IMR-90 (cell line): Measurements from ENCODE around the gene CDK15. TPM values are rescaled to one million over a fixed set of nuclear protein-coding genes. Genes with fewer than 3 reads are reported as not detected.

Source experiments
- ATAC-seq: fragments of 200-7000 bp; cut with Tn5 transposase; 2 replicates; pipeline ENCODE4 v1.9.1; 2020; ENCODE audit warnings: low read depth, mild to moderate bottlenecking, moderate library complexity
- BruUV-seq: library from RNA; stranded (reverse); fragments of 400-500 nt; replicated peaks from 2 replicates; lab custom pipeline; 2021; lab: Mats Ljungman, UMichigan
- CTCF ChIA-PET: fragments of 300-600 bp; formaldehyde crosslinking; extraction: SDS; loops from one replicate; lab custom pipeline; 2021; ENCODE audit warnings: antibody characterized with exemption; lab: Yijun Ruan, JAX
- POLR2A ChIA-PET: fragments of 300-600 bp; sonication (Branson Sonifier 250); formaldehyde crosslinking; loops from one replicate; lab custom pipeline; 2022; ENCODE audit warnings: antibody characterized with exemption; ENCODE audit not compliant: unreplicated experiment; lab: Charles Lee
- DNase-seq: peaks from one replicate; pipeline ENCODE4 v3.0.0; 2013
- H2AFZ ChIP-seq: replicated peaks from 2 replicates; pipeline ENCODE3; 2013; ENCODE audit warnings: low read length, mild to moderate bottlenecking; ENCODE audit not compliant: poor library complexity
- H2AK5ac ChIP-seq: 2 replicates; pipeline ENCODE4 v1.6.1; 2013; ENCODE audit warnings: low read depth, low read length, inconsistent platforms
- H2AK9ac ChIP-seq: replicated peaks from 2 replicates; pipeline ENCODE3; 2013; ENCODE audit warnings: mild to moderate bottlenecking, low read depth, low read length, moderate library complexity; ENCODE audit not compliant: poor library complexity
- H2BK120ac ChIP-seq: 2 replicates; pipeline ENCODE4 v1.6.1; 2013; ENCODE audit warnings: low read depth, low read length, inconsistent platforms
- H2BK15ac ChIP-seq: 3 replicates; pipeline ENCODE4 v1.6.1; 2013; ENCODE audit warnings: low read depth, low read length, inconsistent platforms
- H2BK20ac ChIP-seq: 2 replicates; pipeline ENCODE4 v1.6.1; 2013; ENCODE audit warnings: low read depth, mild to moderate bottlenecking, inconsistent platforms, low read length, moderate library complexity
- H2BK5ac ChIP-seq: 2 replicates; pipeline ENCODE4 v1.6.1; 2013; ENCODE audit warnings: mild to moderate bottlenecking, low read depth, low read length, inconsistent platforms; ENCODE audit not compliant: poor library complexity, severe bottlenecking
- H3K14ac ChIP-seq: replicated peaks from 2 replicates; pipeline ENCODE4 v1.6.1; 2013; ENCODE audit warnings: low read depth, low read length, inconsistent platforms
- H3K18ac ChIP-seq: 2 replicates; pipeline ENCODE4 v1.6.1; 2013; ENCODE audit warnings: low read depth, low read length, control low read depth
- H3K23ac ChIP-seq: 2 replicates; pipeline ENCODE4 v1.6.1; 2013; ENCODE audit warnings: low read depth, low read length, inconsistent platforms
- H3K27ac ChIP-seq: 2 replicates; pipeline ENCODE4 v1.5.1; 2013; ENCODE audit warnings: mild to moderate bottlenecking, control low read depth, low read length; ENCODE audit not compliant: insufficient read depth
- H3K27me3 ChIP-seq: 2 replicates; pipeline ENCODE4 v1.6.1; 2013; ENCODE audit warnings: low read length; ENCODE audit not compliant: control insufficient read depth, insufficient read depth
- H3K36me3 ChIP-seq: 2 replicates; pipeline ENCODE4 v1.6.1; 2013; ENCODE audit warnings: low read length, mixed read lengths; ENCODE audit not compliant: control insufficient read depth, insufficient read depth
- H3K4ac ChIP-seq: 2 replicates; pipeline ENCODE4 v1.6.1; 2013; ENCODE audit warnings: low read depth, low read length, inconsistent platforms
- H3K4me1 ChIP-seq: 2 replicates; pipeline ENCODE4 v1.6.1; 2013; ENCODE audit warnings: low read length, mixed read lengths; ENCODE audit not compliant: control insufficient read depth, insufficient read depth
- H3K4me2 ChIP-seq: 2 replicates; pipeline ENCODE4 v1.6.1; 2013; ENCODE audit warnings: low read depth, mild to moderate bottlenecking, control low read depth, low read length, moderate library complexity
- H3K4me3 ChIP-seq: 2 replicates; pipeline ENCODE4 v1.5.1; 2013; ENCODE audit warnings: low read depth, mild to moderate bottlenecking, control low read depth, low read length, moderate library complexity; ENCODE audit not compliant: insufficient read depth
- H3K56ac ChIP-seq: 2 replicates; pipeline ENCODE4 v1.6.1; 2013; ENCODE audit warnings: low read length, inconsistent platforms; ENCODE audit not compliant: insufficient read depth; ENCODE audit errors: extremely low read depth
- H3K79me1 ChIP-seq, 2 experiments: 2 replicates each; pipeline ENCODE4 v1.6.1; 2013; ENCODE audit warnings: low read length in 2 of 2, inconsistent platforms in 1 of 2, low read depth in 1 of 2
- H3K9ac ChIP-seq: 2 replicates; pipeline ENCODE4 v1.6.1; 2013; ENCODE audit warnings: low read depth, low read length, control low read depth
- H3K9me1 ChIP-seq: 2 replicates; pipeline ENCODE4 v1.6.1; 2013; ENCODE audit warnings: low read length, inconsistent platforms; ENCODE audit not compliant: insufficient read depth
- H3K9me3 ChIP-seq: 2 replicates; pipeline ENCODE4 v1.6.1; 2013; ENCODE audit warnings: low read length; ENCODE audit not compliant: control insufficient read depth, insufficient read depth
- H4K20me1 ChIP-seq: 2 replicates; pipeline ENCODE4 v1.6.1; 2013; ENCODE audit warnings: low read length, inconsistent platforms; ENCODE audit not compliant: insufficient read depth
- H4K5ac ChIP-seq: 2 replicates; pipeline ENCODE4 v1.6.1; 2013; ENCODE audit warnings: mild to moderate bottlenecking, low read depth, low read length, control low read depth
- H4K8ac ChIP-seq, 2 experiments: 2 replicates each; pipeline ENCODE4 v1.6.1; 2013; ENCODE audit warnings: low read depth in 2 of 2, low read length in 2 of 2, control low read depth in 1 of 2, inconsistent platforms in 1 of 2
- H4K91ac ChIP-seq: 2 replicates; pipeline ENCODE4 v1.6.1; 2013; ENCODE audit warnings: low read depth, low read length, inconsistent platforms; ENCODE audit not compliant: insufficient read depth
- BHLHE40 ChIP-seq: fragments of 150-350 bp; IDR thresholded peaks from 2 replicates; pipeline ENCODE4 v1.6.1; 2016; ENCODE audit warnings: mild to moderate bottlenecking, low read depth, low read length
- CHD1 ChIP-seq: IDR thresholded peaks from 2 replicates; pipeline ENCODE4 v1.6.1; 2012; ENCODE audit warnings: low read depth, low read length, improper control_type of control experiment
- MAZ ChIP-seq: IDR thresholded peaks from 2 replicates; pipeline ENCODE4 v1.6.1; 2012; ENCODE audit warnings: low read depth, mild to moderate bottlenecking, low read length, improper control_type of control experiment, moderate library complexity, borderline replicate concordance
- NFE2L2 ChIP-seq: fragments of 150-350 bp; IDR thresholded peaks from 2 replicates; pipeline ENCODE4 v1.6.1; 2016; ENCODE audit warnings: low read depth, mild to moderate bottlenecking, low read length
- POLR2A ChIP-seq: IDR thresholded peaks from 2 replicates; pipeline ENCODE4 v1.6.1; 2012; ENCODE audit warnings: mild to moderate bottlenecking, low read depth, low read length
- RAD21 ChIP-seq: IDR thresholded peaks from 2 replicates; pipeline ENCODE4 v1.6.1; 2012; ENCODE audit warnings: low read length, improper control_type of control experiment
- RFX5 ChIP-seq: IDR thresholded peaks from 2 replicates; pipeline ENCODE4 v1.8.0; 2012; ENCODE audit warnings: low read depth, mild to moderate bottlenecking, low read length, moderate library complexity
- dilution Hi-C: fragments of 300-500 bp; cut with HindIII; formaldehyde crosslinking; loops from one replicate; pipeline ENCODE4 v1.14.3; 2018; ENCODE audit warnings: low sequenced_read_pairs; ENCODE audit not compliant: unreplicated experiment
- in situ Hi-C: fragments of 300-500 bp; cut with MboI; formaldehyde crosslinking; loops from 3 replicates; pipeline ENCODE4 v1.14.3; 2019; ENCODE audit warnings: low sequenced_read_pairs, inconsistent platforms, mixed read lengths
- intact Hi-C: fragments of 100-400 bp; cut with micrococcal nuclease; formaldehyde crosslinking; loops from 2 replicates; pipeline ENCODE4 v1.10.0; 2022
- polyA plus RNA-seq, 3 experiments: library from polyadenylated mRNA; depleted of rRNA; stranded (reverse); fragments of >200 nt; gene quantifications; 2 replicates each; pipeline ENCODE4 v1.2.3, GENCODE V29; 2012; ENCODE audit warnings: low replicate concordance in 1 of 3
- total RNA-seq: library from RNA; depleted of rRNA; stranded (reverse); fragments of >200 nt; gene quantifications from 2 replicates; pipeline ENCODE4 v1.2.3, GENCODE V29; 2012
- TF ChIP-seq, protein P1 (sequence below): conservative IDR thresholded peaks from 2 replicates; pipeline ENCODE4 v1.5.1; 2012; ENCODE audit warnings: mild to moderate bottlenecking, low read depth, low read length, improper control_type of control experiment
- TF ChIP-seq, protein P2 (sequence below): fragments of 150-350 bp; IDR thresholded peaks from 2 replicates; pipeline ENCODE4 v1.6.1; 2017; ENCODE audit warnings: mild to moderate bottlenecking, antibody characterized with exemption, low read length, low read depth

The CDK15 gene
- total and polyA plus RNA-seq, 2 of the 4 experiments (the other 2 are of a cell fraction), result 16.1 to 33.0 TPM

DNA sequence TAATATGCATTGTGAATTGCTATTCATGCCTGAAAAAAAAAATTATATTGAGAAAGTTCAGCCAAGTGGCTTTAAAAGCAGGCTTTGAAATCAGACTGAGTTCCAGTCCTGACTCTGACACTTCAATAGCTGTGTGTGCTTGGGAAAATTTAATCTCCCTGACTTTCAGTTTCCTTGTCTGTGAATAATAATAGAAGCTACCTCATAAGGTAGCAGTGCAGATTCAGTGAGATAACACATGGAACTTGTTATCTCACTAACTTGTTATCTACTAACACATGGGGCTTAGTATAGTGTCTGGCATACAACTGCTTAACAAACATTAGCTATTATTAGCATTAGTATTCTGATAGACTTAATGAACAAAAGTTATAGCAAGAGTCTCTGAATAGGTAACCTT, 40.5 kb upstream of the CDK15 start:
- in situ Hi-C loops, result no loop called here
- CTCF ChIA-PET, result no interaction called here

More for the DNA sequence above, 40.5 kb upstream of the CDK15 start:
- Histone ChIP-seq H3K4me3 (no peak overlapping the region), H4K8ac (no peak overlapping the region), H3K9ac (no peak overlapping the region), H3K79me1 (peaks cover 18 to 47% of the 10 kb centered on the region in 2 experiments), H3K27ac (no peak overlapping the region), H4K20me1 (peaks cover 3% of the 10 kb centered on the region; the same call in 1 of the 2 replicates), H3K9me3 (no peaks in the 10 kb centered on the region), H4K5ac (no peak overlapping the region), H3K27me3 (no peaks in the 10 kb centered on the region), H4K91ac (no peak overlapping the region), H3K56ac (no peak overlapping the region), H3K4me1 (peaks cover 5% of the 10 kb centered on the region; the same call in 1 of the 2 replicates), H2BK20ac (no peak overlapping the region), H2BK120ac (no peak overlapping the region), H3K9me1 (peaks cover 20% of the 10 kb centered on the region), H3K4ac (no peak overlapping the region), H2BK15ac (no peak overlapping the region), H3K18ac (no peak overlapping the region), H2AFZ (no peak overlapping the region), H3K14ac (no peak overlapping the region), H3K23ac (no peak overlapping the region), H2BK5ac (no peak overlapping the region), H3K36me3 (peaks cover 18% of the 10 kb centered on the region), H2AK9ac (no peak overlapping the region), H3K4me2 (no peak overlapping the region), H2AK5ac (no peak overlapping the region)
- ATAC-seq, result no peak
- dilution Hi-C loops (no loop called here), intact Hi-C loops (no loop called here)
- POLR2A ChIA-PET, result no interaction called here
- TF ChIP-seq MAZ (no peak), CHD1 (no peak), BHLHE40 (no peak), RFX5 (no peak), RAD21 (no peak), NFE2L2 (no peak), POLR2A (no peak)
- TF ChIP-seq, protein P1, sequence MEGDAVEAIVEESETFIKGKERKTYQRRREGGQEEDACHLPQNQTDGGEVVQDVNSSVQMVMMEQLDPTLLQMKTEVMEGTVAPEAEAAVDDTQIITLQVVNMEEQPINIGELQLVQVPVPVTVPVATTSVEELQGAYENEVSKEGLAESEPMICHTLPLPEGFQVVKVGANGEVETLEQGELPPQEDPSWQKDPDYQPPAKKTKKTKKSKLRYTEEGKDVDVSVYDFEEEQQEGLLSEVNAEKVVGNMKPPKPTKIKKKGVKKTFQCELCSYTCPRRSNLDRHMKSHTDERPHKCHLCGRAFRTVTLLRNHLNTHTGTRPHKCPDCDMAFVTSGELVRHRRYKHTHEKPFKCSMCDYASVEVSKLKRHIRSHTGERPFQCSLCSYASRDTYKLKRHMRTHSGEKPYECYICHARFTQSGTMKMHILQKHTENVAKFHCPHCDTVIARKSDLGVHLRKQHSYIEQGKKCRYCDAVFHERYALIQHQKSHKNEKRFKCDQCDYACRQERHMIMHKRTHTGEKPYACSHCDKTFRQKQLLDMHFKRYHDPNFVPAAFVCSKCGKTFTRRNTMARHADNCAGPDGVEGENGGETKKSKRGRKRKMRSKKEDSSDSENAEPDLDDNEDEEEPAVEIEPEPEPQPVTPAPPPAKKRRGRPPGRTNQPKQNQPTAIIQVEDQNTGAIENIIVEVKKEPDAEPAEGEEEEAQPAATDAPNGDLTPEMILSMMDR, result no peak
- TF ChIP-seq, protein P2, sequence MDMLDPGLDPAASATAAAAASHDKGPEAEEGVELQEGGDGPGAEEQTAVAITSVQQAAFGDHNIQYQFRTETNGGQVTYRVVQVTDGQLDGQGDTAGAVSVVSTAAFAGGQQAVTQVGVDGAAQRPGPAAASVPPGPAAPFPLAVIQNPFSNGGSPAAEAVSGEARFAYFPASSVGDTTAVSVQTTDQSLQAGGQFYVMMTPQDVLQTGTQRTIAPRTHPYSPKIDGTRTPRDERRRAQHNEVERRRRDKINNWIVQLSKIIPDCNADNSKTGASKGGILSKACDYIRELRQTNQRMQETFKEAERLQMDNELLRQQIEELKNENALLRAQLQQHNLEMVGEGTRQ, result no peak
- no TSS peak for BruUV-seq
- no peak for DNase-seq
